HUES6 (cell line): ENCODE data around the gene ECEL1.

Experiments used
- H3K27ac ChIP-seq: 2 replicates; pipeline ENCODE4 v1.7.0; 2013; ENCODE audit warnings: low read depth, mild to moderate bottlenecking, low read length, inconsistent platforms
- H3K27me3 ChIP-seq: 2 replicates; pipeline ENCODE4 v1.6.1; 2013; ENCODE audit warnings: low read length; ENCODE audit not compliant: control insufficient read depth, insufficient read depth
- H3K36me3 ChIP-seq: 2 replicates; pipeline ENCODE4 v1.6.1; 2013; ENCODE audit warnings: low read length; ENCODE audit not compliant: control insufficient read depth, insufficient read depth
- H3K4me1 ChIP-seq: 2 replicates; pipeline ENCODE4 v1.6.1; 2013; ENCODE audit warnings: low read length; ENCODE audit not compliant: control insufficient read depth, insufficient read depth
- H3K4me3 ChIP-seq: 2 replicates; pipeline ENCODE4 v1.5.1; 2013; ENCODE audit warnings: low read depth, low read length
- H3K9ac ChIP-seq: one replicate; pipeline ENCODE4 v1.6.1; 2013; ENCODE audit warnings: mild to moderate bottlenecking, low read length
- H3K9me3 ChIP-seq: 2 replicates; pipeline ENCODE4 v1.6.1; 2013; ENCODE audit warnings: low read depth, low read length; ENCODE audit not compliant: control insufficient read depth, insufficient read depth

ECEL1 gene

GRCh38 chr2:232521098-232521497 lies 33.5 kb upstream of the ECEL1 start:
- Histone ChIP-seq H3K4me1 (peaks cover 16% of the 10 kb centered on the region), H3K27ac (no peak overlapping the region), H3K27me3 (peaks cover 80% of the 10 kb centered on the region), H3K9me3 (no peaks in the 10 kb centered on the region), H3K36me3 (no peaks in the 10 kb centered on the region), H3K9ac (no peak overlapping the region), H3K4me3 (no peak overlapping the region)

GRCh38 chr2:232520489-232520888 lies 32.9 kb upstream of the ECEL1 start:
- peaks cover 86% of the 10 kb centered on the region for H3K27me3 ChIP-seq
- peaks cover 16% of the 10 kb centered on the region for H3K4me1 ChIP-seq
- no peak overlapping the region for H3K4me3 ChIP-seq
- H3K9ac ChIP-seq = no peak overlapping the region
- no peaks in the 10 kb centered on the region for H3K9me3 ChIP-seq
- H3K36me3 ChIP-seq = no peaks in the 10 kb centered on the region
- H3K27ac ChIP-seq = no peak overlapping the region

GRCh38 chr2:232519581-232520438 lies 32.2 kb upstream of the ECEL1 start, which contains the start of gene PRSS56:
TSS of gene PRSS56 (plus strand) at chr2:232520388. CDS start at chr2:232520599, 211 bp downstream.
- peaks cover 86% of the 10 kb centered on the region for H3K27me3 ChIP-seq
- no peaks in the 10 kb centered on the region for H3K9me3 ChIP-seq
- H3K9ac ChIP-seq = no peak within 1 kb of the TSS
- no peak within 1 kb of the TSS for H3K4me3 ChIP-seq
- no peaks in the 10 kb centered on the region for H3K36me3 ChIP-seq
- peaks cover 16% of the 10 kb centered on the region for H3K4me1 ChIP-seq
- H3K27ac ChIP-seq = no peak within 1 kb of the TSS

- H3K27ac ChIP-seq = no peak overlapping the region
- H3K27me3 ChIP-seq = peaks cover 76% of the 10 kb centered on the region
- peaks cover 13% of the 10 kb centered on the region for H3K4me1 ChIP-seq
- no peak overlapping the region for H3K4me3 ChIP-seq
- no peaks in the 10 kb centered on the region for H3K9me3 ChIP-seq
- H3K9ac ChIP-seq = no peak overlapping the region
- H3K36me3 ChIP-seq = no peaks in the 10 kb centered on the region
These were observed 31.2 kb upstream of the ECEL1 start for GRCh38 chr2:232518844-232519243.

- H3K9me3 ChIP-seq = no peaks in the 10 kb centered on the region
- no peak overlapping the region for H3K9ac ChIP-seq
- peaks cover 9% of the 10 kb centered on the region; the same call in 1 of the 2 replicates for H3K4me1 ChIP-seq
- no peak overlapping the region for H3K4me3 ChIP-seq
- H3K27me3 ChIP-seq = peaks cover 57% of the 10 kb centered on the region
- no peaks in the 10 kb centered on the region for H3K36me3 ChIP-seq
- H3K27ac ChIP-seq = no peak overlapping the region
These were observed 28.9 kb upstream of the ECEL1 start for GRCh38 chr2:232516551-232516950.

GRCh38 chr2:232515639-232516038 lies 28.0 kb upstream of the ECEL1 start:
- no peak overlapping the region for H3K27ac ChIP-seq
- H3K9ac ChIP-seq = no peak overlapping the region
- H3K4me3 ChIP-seq = no peak overlapping the region
- peaks cover 48% of the 10 kb centered on the region for H3K27me3 ChIP-seq
- H3K9me3 ChIP-seq = no peaks in the 10 kb centered on the region
- peaks cover 9% of the 10 kb centered on the region; the same call in 1 of the 2 replicates for H3K4me1 ChIP-seq
- no peaks in the 10 kb centered on the region for H3K36me3 ChIP-seq

- H3K27ac ChIP-seq = no peak overlapping the region
- H3K9me3 ChIP-seq = no peaks in the 10 kb centered on the region
- no peak overlapping the region for H3K9ac ChIP-seq
- H3K4me3 ChIP-seq = no peak overlapping the region
- no peaks in the 10 kb centered on the region; the same call in 1 of the 2 replicates for H3K4me1 ChIP-seq
- peaks cover 28% of the 10 kb centered on the region; the same call in 1 of the 2 replicates for H3K27me3 ChIP-seq
- H3K36me3 ChIP-seq = no peaks in the 10 kb centered on the region
These were observed 25.7 kb upstream of the ECEL1 start for GRCh38 chr2:232513353-232513752.

- Histone ChIP-seq H3K27me3 (peaks cover 26% of the 10 kb centered on the region; the same call in 1 of the 2 replicates), H3K9ac (no peak overlapping the region), H3K27ac (no peak overlapping the region), H3K36me3 (no peaks in the 10 kb centered on the region), H3K9me3 (no peaks in the 10 kb centered on the region), H3K4me1 (no peaks in the 10 kb centered on the region; the same call in 1 of the 2 replicates), H3K4me3 (no peak overlapping the region)
These were observed 25.0 kb upstream of the ECEL1 start for GRCh38 chr2:232512602-232513001.

GRCh38 chr2:232511336-232511890 lies 23.8 kb upstream of the ECEL1 start:
- H3K27me3 ChIP-seq = peaks cover 29% of the 10 kb centered on the region
- H3K9me3 ChIP-seq = no peaks in the 10 kb centered on the region
- no peak overlapping the region for H3K9ac ChIP-seq
- H3K4me1 ChIP-seq = no peaks in the 10 kb centered on the region; the same call in 1 of the 2 replicates
- no peak overlapping the region for H3K27ac ChIP-seq
- H3K36me3 ChIP-seq = no peaks in the 10 kb centered on the region
- no peak overlapping the region for H3K4me3 ChIP-seq

- Histone ChIP-seq H3K27ac (no peak overlapping the region), H3K36me3 (no peaks in the 10 kb centered on the region), H3K4me1 (peaks cover 10% of the 10 kb centered on the region), H3K27me3 (peaks cover 52% of the 10 kb centered on the region), H3K9ac (no peak overlapping the region), H3K4me3 (no peak overlapping the region), H3K9me3 (no peaks in the 10 kb centered on the region)
These were observed 20.6 kb upstream of the ECEL1 start for GRCh38 chr2:232508251-232508650.

GRCh38 chr2:232506709-232507108 lies 19.1 kb upstream of the ECEL1 start:
- Histone ChIP-seq H3K27me3 (peaks cover 62% of the 10 kb centered on the region), H3K4me3 (no peak overlapping the region), H3K36me3 (no peaks in the 10 kb centered on the region), H3K9me3 (no peaks in the 10 kb centered on the region), H3K27ac (no peak overlapping the region), H3K9ac (no peak overlapping the region), H3K4me1 (peaks cover 17% of the 10 kb centered on the region)
